Peyer's patch (tissue), 4 donors: ENCODE results near the gene CELF4. TPM values are rescaled to one million over a fixed set of nuclear protein-coding genes. Genes with fewer than 3 reads are reported as not detected.

Experiments used
- DNase-seq, 3 donors: peaks; one replicate each; pipeline ENCODE4 v3.0.0-alpha.2; 2017 to 2019
- H3K27ac ChIP-seq, 4 donors: fragments of 200-600 bp; sonication (generic); one replicate each; pipeline ENCODE4 v1.5.1; 2016 to 2019
- H3K27me3 ChIP-seq, 2 donors: fragments of 200-600 bp; sonication (generic); one replicate each; pipeline ENCODE4 v1.5.1; 2019
- H3K36me3 ChIP-seq, 3 donors: fragments of 200-600 bp; sonication (generic); one replicate each; pipeline ENCODE4 v1.5.1; 2016 to 2019
- H3K4me1 ChIP-seq, 4 donors: fragments of 200-600 bp; sonication (generic); one replicate each; pipeline ENCODE4 v1.5.1; 2016 to 2019
- H3K4me3 ChIP-seq, 4 donors: fragments of 200-600 bp; sonication (generic); 1 replicate in 3 of 4; 2 replicates in 1 of 4; pipeline ENCODE4 v1.5.1; 2016 to 2019; ENCODE audit warnings: mild to moderate bottlenecking in 1 of 4
- H3K9me3 ChIP-seq, 4 donors: fragments of 200-600 bp; sonication (generic); one replicate each; pipeline ENCODE4 v1.5.1; 2016 to 2019; ENCODE audit warnings: mild to moderate bottlenecking in 1 of 4
- POLR2A ChIP-seq, 2 donors: fragments of 450-650 bp; IDR thresholded peaks; one replicate each; pipeline ENCODE4 v1.5.1; 2017; ENCODE audit warnings: antibody characterized with exemption in 2 of 2, mild to moderate bottlenecking in 2 of 2, moderate library complexity in 2 of 2
- total RNA-seq, 4 donors: library from RNA; depleted of rRNA; stranded (reverse); fragments of >200 nt; gene quantifications; one replicate each; pipeline ENCODE4 v1.1.0, GENCODE V29; 2016
- TF ChIP-seq, protein P1 (sequence below), 6 experiments: fragments of 450-650 bp in 4 of 6; fragments of 200-600 bp in 2 of 6; sonication (generic) in 1 of 6; IDR thresholded peaks; one replicate each; pipeline ENCODE4 v1.5.1; 2017 to 2019; ENCODE audit warnings: antibody characterized with exemption in 6 of 6, mild to moderate bottlenecking in 3 of 6, moderate library complexity in 1 of 6

Gene CELF4
- total RNA-seq, 4 donors from 2014 or later: 0.35 to 4.8 TPM; not detected in 2

DNA sequence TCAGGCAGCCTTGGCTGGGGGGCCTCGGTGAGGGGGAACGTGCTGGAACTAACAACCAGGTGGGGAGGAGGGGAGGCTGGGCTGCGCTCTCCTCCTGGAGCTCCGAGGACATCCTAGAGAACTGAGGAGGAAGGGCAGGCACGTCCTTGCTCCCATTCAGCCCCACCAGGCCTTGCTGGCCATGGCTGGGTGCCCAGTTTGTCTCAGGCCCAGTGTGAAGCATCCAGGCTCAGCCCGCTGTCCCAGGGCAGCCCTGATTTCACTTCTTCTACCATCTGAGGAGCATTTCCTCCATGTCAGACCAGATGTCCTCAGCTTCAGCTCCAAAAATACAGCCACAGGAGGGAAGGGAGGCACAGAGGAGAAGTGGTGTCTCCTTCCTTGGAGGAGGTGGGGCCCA is 125.4 kb downstream of the CELF4 start:
- Histone ChIP-seq H3K27me3 (no peaks in the 10 kb centered on the region), H3K27ac (no peak overlapping the region), H3K4me1 (no peaks in the 10 kb centered on the region), H3K4me3 (no peak overlapping the region), H3K9me3 (peaks cover 0 to 5% (median 0%) of the 10 kb centered on the region in 4 donors), H3K36me3 (no peaks in the 10 kb centered on the region)
- TF ChIP-seq POLR2A (IDR thresholded peaks at IDR 0.05): no peak
- TF ChIP-seq, protein P1, sequence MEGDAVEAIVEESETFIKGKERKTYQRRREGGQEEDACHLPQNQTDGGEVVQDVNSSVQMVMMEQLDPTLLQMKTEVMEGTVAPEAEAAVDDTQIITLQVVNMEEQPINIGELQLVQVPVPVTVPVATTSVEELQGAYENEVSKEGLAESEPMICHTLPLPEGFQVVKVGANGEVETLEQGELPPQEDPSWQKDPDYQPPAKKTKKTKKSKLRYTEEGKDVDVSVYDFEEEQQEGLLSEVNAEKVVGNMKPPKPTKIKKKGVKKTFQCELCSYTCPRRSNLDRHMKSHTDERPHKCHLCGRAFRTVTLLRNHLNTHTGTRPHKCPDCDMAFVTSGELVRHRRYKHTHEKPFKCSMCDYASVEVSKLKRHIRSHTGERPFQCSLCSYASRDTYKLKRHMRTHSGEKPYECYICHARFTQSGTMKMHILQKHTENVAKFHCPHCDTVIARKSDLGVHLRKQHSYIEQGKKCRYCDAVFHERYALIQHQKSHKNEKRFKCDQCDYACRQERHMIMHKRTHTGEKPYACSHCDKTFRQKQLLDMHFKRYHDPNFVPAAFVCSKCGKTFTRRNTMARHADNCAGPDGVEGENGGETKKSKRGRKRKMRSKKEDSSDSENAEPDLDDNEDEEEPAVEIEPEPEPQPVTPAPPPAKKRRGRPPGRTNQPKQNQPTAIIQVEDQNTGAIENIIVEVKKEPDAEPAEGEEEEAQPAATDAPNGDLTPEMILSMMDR (IDR thresholded peaks at IDR 0.05): no peak
- no peak for DNase-seq

DNA sequence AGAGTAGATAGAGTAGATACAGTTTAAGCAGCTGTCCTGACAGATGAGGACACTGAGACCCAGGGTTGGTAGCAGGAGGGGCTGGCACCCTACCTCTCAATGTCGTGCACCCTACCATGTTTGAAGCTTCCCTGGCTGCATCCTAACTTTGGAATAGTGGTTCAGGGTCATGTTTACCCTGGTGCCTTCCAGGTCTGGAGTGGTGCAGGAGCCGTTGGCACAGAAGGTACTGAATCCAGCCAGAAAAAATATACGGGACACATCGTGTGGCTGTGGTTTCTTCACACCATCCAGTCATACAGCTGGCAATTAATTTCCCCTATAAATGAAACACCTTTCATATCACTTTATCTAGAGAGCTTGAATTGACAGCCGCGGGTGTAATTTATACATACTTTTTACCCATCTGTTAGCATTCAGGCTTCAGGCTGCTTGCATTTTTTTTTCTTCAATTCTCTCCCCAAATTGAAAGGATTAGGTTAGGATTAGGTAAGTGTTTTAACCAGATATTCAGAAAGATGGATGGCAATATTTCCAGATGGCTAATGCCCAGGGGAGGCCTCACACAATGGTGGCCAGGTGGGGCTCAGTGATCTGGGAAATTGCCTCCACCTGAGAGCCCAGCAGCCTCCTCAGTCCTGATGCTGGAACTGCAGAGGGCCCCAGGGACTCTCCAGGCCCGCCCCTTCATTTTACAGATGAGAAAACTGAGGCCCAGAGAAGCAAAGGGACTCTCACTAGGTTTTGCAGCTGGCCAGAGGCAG is 127.0 kb downstream of the CELF4 start:
- DNase-seq: no peak
- Histone ChIP-seq H3K27ac (no peak overlapping the region), H3K9me3 (peaks cover 0 to 5% (median 0%) of the 10 kb centered on the region in 4 donors), H3K4me1 (no peaks in the 10 kb centered on the region), H3K4me3 (no peak overlapping the region), H3K36me3 (no peaks in the 10 kb centered on the region), H3K27me3 (no peaks in the 10 kb centered on the region)
- TF ChIP-seq POLR2A (IDR thresholded peaks at IDR 0.05): no peak
- TF ChIP-seq, protein P1 (IDR thresholded peaks at IDR 0.05): no peak

DNA sequence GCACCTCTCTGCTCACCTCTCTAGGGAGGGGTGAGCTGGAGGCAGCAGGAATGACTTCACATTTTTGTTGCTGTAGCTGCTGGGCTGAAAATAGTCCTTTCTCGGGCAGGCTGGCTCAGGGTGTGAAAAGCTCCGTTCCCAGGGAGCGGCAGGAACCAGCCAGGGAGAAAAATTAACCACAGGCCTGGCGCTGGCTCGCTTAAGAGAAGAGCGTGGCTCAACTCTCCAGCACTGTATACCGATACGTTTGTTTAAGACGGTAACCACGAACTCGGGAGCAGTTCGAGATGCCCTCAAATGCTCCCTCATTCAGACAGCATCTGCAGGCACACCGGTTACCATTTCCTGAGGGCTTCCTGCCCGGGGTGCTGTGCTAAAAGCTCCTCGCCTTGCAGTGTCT is 129.6 kb downstream of the CELF4 start:
- Histone ChIP-seq H3K4me1 (no peaks in the 10 kb centered on the region), H3K9me3 (peaks cover 0 to 5% (median 0%) of the 10 kb centered on the region in 4 donors), H3K4me3 (no peak overlapping the region), H3K27me3 (no peaks in the 10 kb centered on the region), H3K36me3 (no peaks in the 10 kb centered on the region), H3K27ac (no peak overlapping the region)
- DNase-seq: no peak
- no peak for TF ChIP-seq POLR2A (IDR thresholded peaks at IDR 0.05)
- TF ChIP-seq, protein P1 (IDR thresholded peaks at IDR 0.05): no peak

DNA sequence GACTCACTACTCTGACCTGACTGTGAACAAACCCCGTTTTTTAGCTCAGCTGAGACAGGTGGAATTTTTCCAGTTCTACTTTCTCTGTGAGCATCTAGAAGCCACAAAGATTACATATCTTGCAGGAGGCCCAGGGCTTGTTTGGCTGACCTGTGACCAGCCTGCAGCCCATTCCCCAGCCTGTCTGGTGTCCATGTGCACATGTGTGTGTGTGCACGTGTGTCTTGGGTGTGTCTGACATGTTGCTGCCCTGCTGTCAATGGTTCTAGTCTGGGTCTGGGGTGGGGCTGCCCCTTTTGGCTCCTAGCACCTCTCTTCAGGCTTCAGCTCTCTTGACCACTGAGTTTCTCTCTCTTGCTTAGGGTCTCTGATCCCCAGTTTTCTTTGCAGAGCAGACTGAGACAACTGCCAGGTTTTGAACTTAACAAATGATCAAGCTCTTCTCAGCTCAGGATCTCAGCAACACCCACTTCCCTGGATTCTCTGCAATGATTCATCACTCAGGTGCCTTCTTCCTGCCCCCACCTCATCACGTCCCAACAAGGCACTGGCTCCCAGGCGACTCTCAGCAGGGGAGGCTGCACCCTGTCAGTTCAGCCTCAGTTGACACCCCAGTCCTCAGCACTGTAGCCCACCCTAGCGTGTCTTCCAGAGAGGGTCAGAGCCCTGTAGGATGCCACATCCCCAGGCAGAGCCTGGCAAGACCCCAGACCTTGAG is 130.3 kb downstream of the CELF4 start:
- no peak overlapping the region for H3K4me3 ChIP-seq
- TF ChIP-seq, protein P1 (IDR thresholded peaks at IDR 0.05): no peak
- no peak for TF ChIP-seq POLR2A (IDR thresholded peaks at IDR 0.05)
- no peaks in the 10 kb centered on the region for H3K36me3 ChIP-seq
- DNase-seq: no peak
- peaks cover 0 to 5% (median 0%) of the 10 kb centered on the region in 4 donors for H3K9me3 ChIP-seq
- no peak overlapping the region for H3K27ac ChIP-seq
- H3K27me3 ChIP-seq: no peaks in the 10 kb centered on the region
- H3K4me1 ChIP-seq: no peaks in the 10 kb centered on the region

DNA sequence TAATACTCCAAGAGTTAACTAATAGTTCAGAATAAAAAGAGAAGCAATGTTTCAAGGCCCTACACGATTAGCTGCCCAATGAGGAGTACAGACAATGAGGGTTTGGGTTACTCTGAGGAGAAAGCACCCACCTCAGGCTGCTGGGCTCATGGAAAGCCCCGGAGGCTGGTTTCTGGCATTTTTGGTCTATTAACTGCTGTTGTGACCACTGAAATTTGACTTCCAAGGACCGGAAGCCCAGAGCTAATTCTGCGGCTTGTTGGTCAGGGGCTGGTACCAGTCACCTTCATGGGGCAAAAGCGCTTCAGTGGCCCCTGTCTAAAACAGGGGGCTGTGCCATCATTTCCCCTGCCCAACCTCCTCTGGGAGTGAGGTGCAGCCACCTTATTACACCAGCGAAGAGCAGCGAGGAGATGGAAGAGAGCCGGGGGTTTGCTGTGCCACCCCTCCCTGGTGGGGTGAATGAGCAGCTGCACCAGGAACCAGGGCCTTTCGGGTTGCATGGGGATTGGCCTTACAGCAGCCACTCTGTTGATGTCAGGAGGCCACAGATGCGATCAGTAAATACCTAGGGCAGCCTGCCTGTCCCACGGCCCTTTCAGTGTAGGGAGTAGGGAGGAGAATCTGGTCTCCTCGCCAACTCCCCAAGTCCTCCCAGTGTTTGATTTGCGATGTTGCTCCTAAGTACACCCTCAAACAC is 131.3 kb downstream of the CELF4 start:
- H3K36me3 ChIP-seq: no peaks in the 10 kb centered on the region
- H3K27ac ChIP-seq: no peak overlapping the region
- TF ChIP-seq, protein P1 (IDR thresholded peaks at IDR 0.05): no peak
- DNase-seq: no peak
- no peaks in the 10 kb centered on the region for H3K27me3 ChIP-seq
- peaks cover 0 to 5% (median 0%) of the 10 kb centered on the region in 4 donors for H3K9me3 ChIP-seq
- H3K4me3 ChIP-seq: no peak overlapping the region
- H3K4me1 ChIP-seq: no peaks in the 10 kb centered on the region
